SK-N-SH (cell line): ENCODE data around the gene ATP7B.

Experiments used
- ELF1 ChIP-seq: IDR thresholded peaks from 2 replicates; pipeline ENCODE4 v1.4.0; 2012
- JUND ChIP-seq: IDR thresholded peaks from 2 replicates; pipeline ENCODE4 v1.4.0; 2012
- MXI1 ChIP-seq: IDR thresholded peaks from 2 replicates; pipeline ENCODE4 v1.6.1; 2012; ENCODE audit warnings: mild to moderate bottlenecking, low read depth, low read length, improper control_type of control experiment
- POLR2AphosphoS5 ChIP-seq: IDR thresholded peaks from 2 replicates; pipeline ENCODE4 v1.6.1; 2012; ENCODE audit warnings: low read depth, low read length
- RCOR1 ChIP-seq: fragments of 150-350 bp; IDR thresholded peaks from 2 replicates; pipeline ENCODE4 v1.6.1; 2017; ENCODE audit warnings: antibody characterized with exemption, low read length
- TAF1 ChIP-seq: IDR thresholded peaks from 2 replicates; pipeline ENCODE4 v1.6.1; 2012; ENCODE audit warnings: low read depth, mild to moderate bottlenecking, low read length, moderate library complexity, borderline replicate concordance
- TEAD4 ChIP-seq: IDR thresholded peaks from 2 replicates; pipeline ENCODE4 v1.4.0; 2012; ENCODE audit warnings: mild to moderate bottlenecking, borderline replicate concordance; ENCODE audit not compliant: insufficient read depth
- TF ChIP-seq, protein P1 (sequence below): fragments of 200-600 bp; sonication (generic); IDR thresholded peaks from 2 replicates; pipeline ENCODE4 v1.6.1; 2017; ENCODE audit warnings: antibody characterized with exemption, mild to moderate bottlenecking, moderate library complexity
- TF ChIP-seq, protein P2 (sequence below): IDR thresholded peaks from 2 replicates; pipeline ENCODE4 v1.4.0; 2012; ENCODE audit warnings: low read depth, borderline replicate concordance
- TF ChIP-seq, protein P3 (sequence below): IDR thresholded peaks from 2 replicates; pipeline ENCODE4 v1.6.1; 2012; ENCODE audit warnings: mild to moderate bottlenecking, low read depth, low read length, moderate library complexity

DNA sequence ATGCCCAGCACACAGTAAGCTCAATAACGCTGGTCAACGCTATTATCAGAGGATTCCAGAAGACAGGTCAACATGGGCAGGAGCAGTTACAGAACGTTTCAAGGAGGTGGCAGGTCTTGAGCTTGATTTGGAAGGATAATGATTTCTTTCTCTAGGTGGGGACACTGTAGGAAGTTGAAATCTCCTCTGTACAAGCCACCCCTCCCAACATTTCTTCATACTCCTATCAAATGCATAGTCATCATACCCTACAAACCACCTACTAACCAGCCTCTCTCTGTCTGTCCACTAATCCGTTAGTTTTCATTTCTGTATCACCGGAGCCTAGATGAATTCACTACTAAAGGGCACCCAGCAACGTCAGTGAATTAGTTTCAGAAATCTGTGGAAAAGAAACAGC is 1.3 kb downstream of the ATP7B start:
- TF ChIP-seq POLR2AphosphoS5 (no peak), RCOR1 (no peak), TEAD4 (no peak), ELF1 (no peak), JUND (no peak), MXI1 (no peak), TAF1 (no peak)
- TF ChIP-seq, protein P1, sequence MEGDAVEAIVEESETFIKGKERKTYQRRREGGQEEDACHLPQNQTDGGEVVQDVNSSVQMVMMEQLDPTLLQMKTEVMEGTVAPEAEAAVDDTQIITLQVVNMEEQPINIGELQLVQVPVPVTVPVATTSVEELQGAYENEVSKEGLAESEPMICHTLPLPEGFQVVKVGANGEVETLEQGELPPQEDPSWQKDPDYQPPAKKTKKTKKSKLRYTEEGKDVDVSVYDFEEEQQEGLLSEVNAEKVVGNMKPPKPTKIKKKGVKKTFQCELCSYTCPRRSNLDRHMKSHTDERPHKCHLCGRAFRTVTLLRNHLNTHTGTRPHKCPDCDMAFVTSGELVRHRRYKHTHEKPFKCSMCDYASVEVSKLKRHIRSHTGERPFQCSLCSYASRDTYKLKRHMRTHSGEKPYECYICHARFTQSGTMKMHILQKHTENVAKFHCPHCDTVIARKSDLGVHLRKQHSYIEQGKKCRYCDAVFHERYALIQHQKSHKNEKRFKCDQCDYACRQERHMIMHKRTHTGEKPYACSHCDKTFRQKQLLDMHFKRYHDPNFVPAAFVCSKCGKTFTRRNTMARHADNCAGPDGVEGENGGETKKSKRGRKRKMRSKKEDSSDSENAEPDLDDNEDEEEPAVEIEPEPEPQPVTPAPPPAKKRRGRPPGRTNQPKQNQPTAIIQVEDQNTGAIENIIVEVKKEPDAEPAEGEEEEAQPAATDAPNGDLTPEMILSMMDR = no peak
- TF ChIP-seq, protein P2, sequence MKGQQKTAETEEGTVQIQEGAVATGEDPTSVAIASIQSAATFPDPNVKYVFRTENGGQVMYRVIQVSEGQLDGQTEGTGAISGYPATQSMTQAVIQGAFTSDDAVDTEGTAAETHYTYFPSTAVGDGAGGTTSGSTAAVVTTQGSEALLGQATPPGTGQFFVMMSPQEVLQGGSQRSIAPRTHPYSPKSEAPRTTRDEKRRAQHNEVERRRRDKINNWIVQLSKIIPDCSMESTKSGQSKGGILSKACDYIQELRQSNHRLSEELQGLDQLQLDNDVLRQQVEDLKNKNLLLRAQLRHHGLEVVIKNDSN = no peak
- TF ChIP-seq, protein P3, sequence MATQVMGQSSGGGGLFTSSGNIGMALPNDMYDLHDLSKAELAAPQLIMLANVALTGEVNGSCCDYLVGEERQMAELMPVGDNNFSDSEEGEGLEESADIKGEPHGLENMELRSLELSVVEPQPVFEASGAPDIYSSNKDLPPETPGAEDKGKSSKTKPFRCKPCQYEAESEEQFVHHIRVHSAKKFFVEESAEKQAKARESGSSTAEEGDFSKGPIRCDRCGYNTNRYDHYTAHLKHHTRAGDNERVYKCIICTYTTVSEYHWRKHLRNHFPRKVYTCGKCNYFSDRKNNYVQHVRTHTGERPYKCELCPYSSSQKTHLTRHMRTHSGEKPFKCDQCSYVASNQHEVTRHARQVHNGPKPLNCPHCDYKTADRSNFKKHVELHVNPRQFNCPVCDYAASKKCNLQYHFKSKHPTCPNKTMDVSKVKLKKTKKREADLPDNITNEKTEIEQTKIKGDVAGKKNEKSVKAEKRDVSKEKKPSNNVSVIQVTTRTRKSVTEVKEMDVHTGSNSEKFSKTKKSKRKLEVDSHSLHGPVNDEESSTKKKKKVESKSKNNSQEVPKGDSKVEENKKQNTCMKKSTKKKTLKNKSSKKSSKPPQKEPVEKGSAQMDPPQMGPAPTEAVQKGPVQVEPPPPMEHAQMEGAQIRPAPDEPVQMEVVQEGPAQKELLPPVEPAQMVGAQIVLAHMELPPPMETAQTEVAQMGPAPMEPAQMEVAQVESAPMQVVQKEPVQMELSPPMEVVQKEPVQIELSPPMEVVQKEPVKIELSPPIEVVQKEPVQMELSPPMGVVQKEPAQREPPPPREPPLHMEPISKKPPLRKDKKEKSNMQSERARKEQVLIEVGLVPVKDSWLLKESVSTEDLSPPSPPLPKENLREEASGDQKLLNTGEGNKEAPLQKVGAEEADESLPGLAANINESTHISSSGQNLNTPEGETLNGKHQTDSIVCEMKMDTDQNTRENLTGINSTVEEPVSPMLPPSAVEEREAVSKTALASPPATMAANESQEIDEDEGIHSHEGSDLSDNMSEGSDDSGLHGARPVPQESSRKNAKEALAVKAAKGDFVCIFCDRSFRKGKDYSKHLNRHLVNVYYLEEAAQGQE = no peak
